Gastrocnemius medialis (tissue), 4 donors: ENCODE data around the gene HYDIN.
"Not testable (repeated sequence)": the region's sequence is repeated elsewhere in the genome, so short reads cannot be mapped to it uniquely, and the experiment has no call there.

ENCODE experiments used
- CTCF ChIP-seq, 5 experiments: fragments of 450-650 bp in 3 of 5; fragments of 200-600 bp in 2 of 5; sonication (generic) in 2 of 5; IDR thresholded peaks in 4 of 5; conservative IDR thresholded peaks in 1 of 5; 1 replicate in 4 of 5; 2 replicates in 1 of 5; pipeline ENCODE4 v1.5.1; 2016 to 2019; ENCODE audit warnings: antibody characterized with exemption in 5 of 5, mild to moderate bottlenecking in 3 of 5, moderate library complexity in 3 of 5
- POLR2A ChIP-seq, 2 donors: fragments of 450-650 bp; IDR thresholded peaks; one replicate each; pipeline ENCODE4 v1.6.1; 2017; ENCODE audit warnings: antibody characterized with exemption in 2 of 2, mild to moderate bottlenecking in 2 of 2, moderate library complexity in 2 of 2

GRCh38 chr16:70888208-70888607, 342.3 kb downstream of the HYDIN start:
- not testable (repeated sequence) for TF ChIP-seq CTCF (IDR thresholded peaks at IDR 0.05 in 4 of 5, conservative IDR thresholded peaks at IDR 0.05 in 1 of 5); POLR2A (IDR thresholded peaks at IDR 0.05)
